H1 (cell line): Measurements from ENCODE around the gene GMPR. TPM values are rescaled to one million over a fixed set of nuclear protein-coding genes. Genes with fewer than 3 reads are reported as not detected.
A peak's percentile ranks its signal among the peaks of the same experiment; 100 is the strongest.

Experiments used
- CTCF ChIA-PET: fragments of 300-600 bp; sonication (Branson Sonifier 250); formaldehyde crosslinking; loops from one replicate; lab custom pipeline; 2021; ENCODE audit not compliant: partially characterized antibody; lab: Charles Lee
- POLR2A ChIA-PET: fragments of 300-600 bp; sonication (Branson Sonifier 250); formaldehyde crosslinking; loops from one replicate; lab custom pipeline; 2021; ENCODE audit warnings: inconsistent platforms; ENCODE audit not compliant: partially characterized antibody; lab: Charles Lee
- DNase-seq, 2 experiments: peaks; one replicate each; pipeline versions ENCODE4 v3.0.0 to v3.0.0-alpha.2; 2010 to 2022; ENCODE audit warnings: low spot score in 2 of 2, low read depth in 1 of 2, mixed read lengths in 1 of 2
- FAIRE-seq: peaks from 2 replicates; lab custom pipeline; 2011; peaks lifted over from hg19 to GRCh38; lab: Jason Lieb, UNC
- H2AFZ ChIP-seq: 2 replicates; pipeline ENCODE4 v1.8.1; 2012; ENCODE audit warnings: low read length, inconsistent platforms
- H2AK5ac ChIP-seq: 2 replicates; pipeline ENCODE4 v1.6.1; 2013; ENCODE audit warnings: low read depth, low read length
- H2BK120ac ChIP-seq: replicated peaks from 2 replicates; pipeline ENCODE3; 2013; ENCODE audit warnings: low read depth, low read length, inconsistent platforms
- H2BK12ac ChIP-seq: 2 replicates; pipeline ENCODE4 v1.6.1; 2013; ENCODE audit warnings: low read depth, low read length
- H2BK15ac ChIP-seq: 2 replicates; pipeline ENCODE4 v1.6.1; 2013; ENCODE audit warnings: low read length
- H2BK20ac ChIP-seq: 2 replicates; pipeline ENCODE4 v1.6.1; 2013; ENCODE audit warnings: low read length
- H2BK5ac ChIP-seq: 2 replicates; pipeline ENCODE4 v1.6.1; 2013; ENCODE audit warnings: low read depth, low read length
- H3K14ac ChIP-seq: 2 replicates; pipeline ENCODE4 v1.6.1; 2013; ENCODE audit warnings: inconsistent platforms; ENCODE audit not compliant: insufficient read length
- H3K18ac ChIP-seq: 2 replicates; pipeline ENCODE4 v1.6.1; 2013; ENCODE audit warnings: low read length; ENCODE audit errors: extremely low read depth
- H3K23ac ChIP-seq: 2 replicates; pipeline ENCODE4 v1.6.1; 2013; ENCODE audit warnings: inconsistent platforms; ENCODE audit not compliant: insufficient read length
- H3K23me2 ChIP-seq: 2 replicates; pipeline ENCODE4 v1.6.1; 2013; ENCODE audit warnings: low read depth, low read length
- H3K27ac ChIP-seq: 2 replicates; pipeline ENCODE4 v1.6.1; 2011; ENCODE audit warnings: low read depth, low read length, inconsistent platforms
- H3K27me3 ChIP-seq, 4 experiments: replicated peaks in 1 of 4; 1 replicate in 1 of 4; 2 replicates in 3 of 4; pipeline versions ENCODE4 v1.6.1 to v1.8.1; 2011 to 2013; ENCODE audit warnings: low read length in 3 of 4, mild to moderate bottlenecking in 3 of 4, inconsistent platforms in 2 of 4, mixed read lengths in 2 of 4, moderate library complexity in 1 of 4; ENCODE audit not compliant: control insufficient read depth in 3 of 4, insufficient read depth in 3 of 4; ENCODE audit errors: extremely low read depth in 1 of 4
- H3K36me3 ChIP-seq, 4 experiments: 2 replicates each; pipeline versions ENCODE4 v1.6.1 to v1.8.1; 2011 to 2013; ENCODE audit warnings: mild to moderate bottlenecking in 4 of 4, low read length in 3 of 4, moderate library complexity in 2 of 4, control low read depth in 1 of 4, inconsistent platforms in 1 of 4; ENCODE audit not compliant: insufficient read depth in 4 of 4, control insufficient read depth in 2 of 4
- H3K4ac ChIP-seq: replicated peaks from 2 replicates; pipeline ENCODE3; 2013; ENCODE audit warnings: low read length, low read depth, mixed read lengths, inconsistent platforms; ENCODE audit not compliant: insufficient read length
- H3K4me1 ChIP-seq, 4 experiments: replicated peaks in 1 of 4; 1 replicate in 1 of 4; 2 replicates in 3 of 4; pipeline versions ENCODE4 v1.6.1 to v1.8.1; 2011 to 2013; ENCODE audit warnings: low read length in 3 of 4, inconsistent platforms in 2 of 4, mixed read lengths in 1 of 4; ENCODE audit not compliant: insufficient read depth in 4 of 4, control insufficient read depth in 3 of 4
- H3K4me2 ChIP-seq, 2 experiments: 2 replicates each; pipeline versions ENCODE4 v1.6.1 to v1.8.1; 2011 to 2013; ENCODE audit warnings: low read depth in 2 of 2, low read length in 2 of 2, control low read depth in 1 of 2, inconsistent platforms in 1 of 2, mild to moderate bottlenecking in 1 of 2; ENCODE audit not compliant: insufficient read depth in 1 of 2
- H3K4me3 ChIP-seq, 4 experiments: fragments of 200-600, 300-600 bp in 1 of 4; sonication (generic), shearing (Covaris generic), sonication (Bioruptor Twin) in 1 of 4; 2 replicates each; pipeline versions ENCODE4 v1.5.1 to v1.8.1; 2011 to 2016; ENCODE audit warnings: low read length in 4 of 4, low read depth in 3 of 4, control low read depth in 2 of 4, inconsistent platforms in 2 of 4, mild to moderate bottlenecking in 2 of 4, mixed read lengths in 1 of 4, moderate library complexity in 1 of 4; ENCODE audit not compliant: insufficient read depth in 2 of 4; ENCODE audit errors: extremely low read depth in 1 of 4
- H3K56ac ChIP-seq: replicated peaks from 2 replicates; pipeline ENCODE3; 2013; ENCODE audit warnings: low read depth, mild to moderate bottlenecking, mixed read lengths, low read length, inconsistent platforms; ENCODE audit not compliant: insufficient read length
- H3K79me1 ChIP-seq: 2 replicates; pipeline ENCODE4 v1.6.1; 2013; ENCODE audit warnings: low read depth, low read length, control low read depth
- H3K79me2 ChIP-seq, 2 experiments: 2 replicates each; pipeline versions ENCODE4 v1.6.1 to v1.8.1; 2012 to 2013; ENCODE audit warnings: low read length in 2 of 2, mild to moderate bottlenecking in 2 of 2, inconsistent platforms in 1 of 2; ENCODE audit not compliant: insufficient read depth in 2 of 2, control insufficient read depth in 1 of 2
- H3K9ac ChIP-seq, 4 experiments: replicated peaks in 1 of 4; 1 replicate in 1 of 4; 2 replicates in 3 of 4; pipeline versions ENCODE4 v1.6.1 to v1.8.1; 2011 to 2013; ENCODE audit warnings: low read depth in 3 of 4, low read length in 3 of 4, control low read depth in 2 of 4, mild to moderate bottlenecking in 2 of 4, moderate library complexity in 2 of 4, inconsistent platforms in 1 of 4; ENCODE audit errors: extremely low read depth in 1 of 4
- H3K9me3 ChIP-seq, 2 experiments: 2 replicates each; pipeline versions ENCODE4 v1.6.1 to v1.8.1; 2012 to 2013; ENCODE audit warnings: mild to moderate bottlenecking in 2 of 2, moderate library complexity in 2 of 2, control low read depth in 1 of 2, inconsistent platforms in 1 of 2, low read depth in 1 of 2, low read length in 1 of 2, mixed read lengths in 1 of 2; ENCODE audit not compliant: insufficient read depth in 2 of 2
- H4K20me1 ChIP-seq, 2 experiments: replicated peaks in 1 of 2; 2 replicates each; pipeline versions ENCODE3 to v1.8.1; 2011 to 2013; ENCODE audit warnings: inconsistent platforms in 2 of 2, low read length in 2 of 2, mild to moderate bottlenecking in 1 of 2; ENCODE audit not compliant: insufficient read depth in 2 of 2, control insufficient read depth in 1 of 2
- H4K5ac ChIP-seq: 2 replicates; pipeline ENCODE4 v1.6.1; 2013; ENCODE audit warnings: low read length, low read depth, mixed read lengths, inconsistent platforms; ENCODE audit not compliant: insufficient read length
- H4K8ac ChIP-seq: 2 replicates; pipeline ENCODE4 v1.8.0; 2013; ENCODE audit warnings: mild to moderate bottlenecking, moderate library complexity, low read length, inconsistent platforms; ENCODE audit not compliant: insufficient read depth; ENCODE audit errors: extremely low read depth
- H4K91ac ChIP-seq: replicated peaks from 2 replicates; pipeline ENCODE3; 2013; ENCODE audit warnings: low read length, mixed read lengths, inconsistent platforms; ENCODE audit not compliant: insufficient read length
- CEBPB ChIP-seq: IDR thresholded peaks from 2 replicates; pipeline ENCODE4 v1.6.1; 2012; ENCODE audit warnings: low read depth, low read length
- JUN ChIP-seq: IDR thresholded peaks from 2 replicates; pipeline ENCODE4 v1.6.1; 2011; ENCODE audit warnings: low read depth, mild to moderate bottlenecking, improper control_type of control experiment, low read length
- KDM4A ChIP-seq: IDR thresholded peaks from one replicate; pipeline ENCODE4 v1.7.1; 2012; ENCODE audit warnings: low read depth, mild to moderate bottlenecking, moderate library complexity, low read length, inconsistent platforms; ENCODE audit not compliant: severe bottlenecking
- WGBS, 2 experiments: shearing (Covaris generic) in 1 of 2; methylation state at CpG; one replicate each; pipeline versions ENCODE4 v1.1.6 to v1.1.7; 2013 to 2015; ENCODE audit warnings: low lambda C conversion rate in 2 of 2, mixed read lengths in 2 of 2, inconsistent platforms in 1 of 2, low coverage in 1 of 2, missing lambda C conversion rate in 1 of 2; ENCODE audit not compliant: insufficient replicate concordance in 2 of 2, insufficient coverage in 1 of 2, insufficient read length in 1 of 2; ENCODE audit errors: extremely low coverage in 1 of 2, missing lambda C conversion rate in 1 of 2; 5-methylcytosine and 5-hydroxymethylcytosine counted together
- polyA plus RNA-seq, 7 experiments: library from polyadenylated mRNA; depleted of rRNA in 3 of 7; stranded (reverse) in 5 of 7; unstranded in 2 of 7; fragments of >200 nt in 5 of 7; fragments of 200-250 nt in 2 of 7; gene quantifications; 1 replicate in 5 of 7; 2 replicates in 1 of 7; 4 replicates in 1 of 7; pipeline versions ENCODE4 v1.2.1 to v1.2.3, GENCODE V29; 2011 to 2013; ENCODE audit warnings: missing spikeins in 2 of 7, mixed read lengths in 2 of 7
- total RNA-seq: library from RNA; stranded (reverse); fragmentation: NEBNext Ultra II Directional; extraction: Animal tissue kit (Norgen Biotek cat#: 25700); gene quantifications from 2 replicates; pipeline ENCODE4 v1.2.1, GENCODE V29; 2021

GMPR gene
- total and polyA plus RNA-seq, 2 of the 8 experiments (the other 6 are each of a cell fraction or from before 2014, with no cell fraction given) = 0.99 to 1.2 TPM

DNA sequence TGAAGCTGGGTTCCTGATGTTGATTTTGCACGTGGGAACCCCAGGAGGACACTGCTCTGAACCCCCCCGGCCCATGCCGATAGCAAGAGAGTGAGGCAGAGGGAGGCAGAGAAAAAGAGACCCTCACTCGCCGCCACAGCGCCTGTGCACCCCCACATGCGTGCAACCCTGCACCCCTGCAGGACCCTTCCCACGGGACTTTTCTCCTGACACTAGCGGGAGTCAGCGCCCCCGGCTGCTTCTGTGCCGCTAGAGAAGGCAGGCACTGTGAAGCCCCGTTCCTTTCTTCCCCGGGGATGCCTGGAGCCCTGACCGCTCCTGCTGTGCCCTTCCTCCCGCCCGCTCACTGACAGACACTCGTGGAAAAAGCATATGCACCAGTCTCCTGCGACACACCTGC, 67.4 kb downstream of the GMPR start:
- H2AFZ ChIP-seq = no peak overlapping the region
- peaks cover 0 to 22% (median 13%) of the 10 kb centered on the region in 4 experiments; a peak in 6 of 7 replicates for H3K4me1 ChIP-seq
- ChIA-PET POLR2A (interaction anchor here (0.7 kb wide), 1 partner anchor 1546 kb away, joined by 4 read pairs; no protein-coding TSS in a partner anchor), CTCF (interaction anchor here (1.1 to 1.7 kb wide), 2 partner anchors 13 to 20 kb away, joined by 3 to 5 read pairs; no protein-coding TSS in a partner anchor)
- H4K20me1 ChIP-seq = no peaks in the 10 kb centered on the region
- no peak overlapping the region for H4K91ac ChIP-seq
- no peaks in the 10 kb centered on the region for H3K79me2 ChIP-seq
- H3K4me3 ChIP-seq = peak overlapping the region in 1 of 4 experiments; percentile 29; a peak in 1 of 8 replicates
- H4K8ac ChIP-seq = peak overlapping the region; percentile 82; the same call in 1 of the 2 replicates
- no peaks in the 10 kb centered on the region for H3K79me1 ChIP-seq
- H2BK12ac ChIP-seq = 0 out of 2 replicates have a peak overlapping the region, but pooled peaks have one; percentile 39
- 51% methylated on average over 19 of the region's 19 CpGs; no CpG with 5 or more reads in 1 of the 2 experiments for WGBS, 2 experiments
- H2BK120ac ChIP-seq = no peak overlapping the region
- no peak overlapping the region for H2BK20ac ChIP-seq
- H3K9me3 ChIP-seq = no peaks in the 10 kb centered on the region
- no peak overlapping the region for H3K4ac ChIP-seq
- H3K27ac ChIP-seq = no peak overlapping the region
- no peak overlapping the region for H2AK5ac ChIP-seq
- no peaks in the 10 kb centered on the region; a peak in 1 of 7 replicates for H3K27me3 ChIP-seq
- no peak for TF ChIP-seq CEBPB
- no peak for TF ChIP-seq KDM4A
- TF ChIP-seq JUN = no peak
- no peak overlapping the region for H3K18ac ChIP-seq
- H2BK5ac ChIP-seq = no peak overlapping the region
- H3K56ac ChIP-seq = no peak overlapping the region
- H4K5ac ChIP-seq = no peak overlapping the region
- DNase-seq = no peak
- no peak overlapping the region for H3K14ac ChIP-seq
- peaks cover 7% of the 10 kb centered on the region for H3K23me2 ChIP-seq
- H3K4me2 ChIP-seq = peak overlapping the region; percentile 4 to 26; a peak in 2 of 4 replicates
- H3K9ac ChIP-seq = no peak overlapping the region
- no peak overlapping the region for H2BK15ac ChIP-seq
- no peaks in the 10 kb centered on the region for H3K36me3 ChIP-seq
- no peak for FAIRE-seq
- no peak overlapping the region for H3K23ac ChIP-seq
